Activated CD4-positive, alpha-beta T cell treated with anti-CD3 and anti-CD28 coated beads, Interleukin-2, amount 10 ng/mL, durations not matched to agents 7 days and 5 days (primary cell): ENCODE measurements around the gene EFCC1. TPM values are rescaled to one million over a fixed set of nuclear protein-coding genes. Genes with fewer than 3 reads are reported as not detected.
"Not testable (repeated sequence)": the region's sequence is repeated elsewhere in the genome, so short reads cannot be mapped to it uniquely, and the experiment has no call there.

Experiments
- CTCF ChIA-PET: fragments of 350-600 bp; sonication (Branson Sonifier 250); formaldehyde crosslinking; loops from one replicate; lab custom pipeline; 2021; ENCODE audit warnings: antibody characterized with exemption; lab: Charles Lee
- POLR2A ChIA-PET: fragments of 350-600 bp; sonication (Branson Sonifier 250); formaldehyde crosslinking; loops from one replicate; lab custom pipeline; 2021; ENCODE audit warnings: antibody characterized with exemption; lab: Charles Lee
- DNase-seq: peaks from one replicate; pipeline ENCODE4 v3.0.0-alpha.2; 2020
- H3K27ac Mint-ChIP-seq: one replicate; pipeline ENCODE4 v1.8.0; 2021; ENCODE audit warnings: mild to moderate bottlenecking, moderate library complexity, mixed read lengths
- H3K27me3 Mint-ChIP-seq: one replicate; pipeline ENCODE4 v1.8.0; 2021; ENCODE audit warnings: mixed read lengths
- H3K36me3 Mint-ChIP-seq: one replicate; pipeline ENCODE4 v1.8.0; 2021; ENCODE audit warnings: low read depth, mixed read lengths
- H3K4me1 Mint-ChIP-seq: one replicate; pipeline ENCODE4 v1.8.0; 2021; ENCODE audit warnings: mixed read lengths
- H3K4me3 Mint-ChIP-seq: one replicate; pipeline ENCODE4 v1.8.0; 2021; ENCODE audit warnings: mild to moderate bottlenecking, moderate library complexity, mixed read lengths
- H3K9me3 Mint-ChIP-seq: one replicate; pipeline ENCODE4 v1.8.0; 2021; ENCODE audit warnings: mixed read lengths
- total RNA-seq, 2 experiments: library from RNA; stranded (reverse); gene quantifications; one replicate each; pipeline ENCODE4 v1.2.3, GENCODE V29; 2021

Gene EFCC1
- total RNA-seq, 2 experiments from 2014 or later: 0.07 TPM; not detected in 1

DNA sequence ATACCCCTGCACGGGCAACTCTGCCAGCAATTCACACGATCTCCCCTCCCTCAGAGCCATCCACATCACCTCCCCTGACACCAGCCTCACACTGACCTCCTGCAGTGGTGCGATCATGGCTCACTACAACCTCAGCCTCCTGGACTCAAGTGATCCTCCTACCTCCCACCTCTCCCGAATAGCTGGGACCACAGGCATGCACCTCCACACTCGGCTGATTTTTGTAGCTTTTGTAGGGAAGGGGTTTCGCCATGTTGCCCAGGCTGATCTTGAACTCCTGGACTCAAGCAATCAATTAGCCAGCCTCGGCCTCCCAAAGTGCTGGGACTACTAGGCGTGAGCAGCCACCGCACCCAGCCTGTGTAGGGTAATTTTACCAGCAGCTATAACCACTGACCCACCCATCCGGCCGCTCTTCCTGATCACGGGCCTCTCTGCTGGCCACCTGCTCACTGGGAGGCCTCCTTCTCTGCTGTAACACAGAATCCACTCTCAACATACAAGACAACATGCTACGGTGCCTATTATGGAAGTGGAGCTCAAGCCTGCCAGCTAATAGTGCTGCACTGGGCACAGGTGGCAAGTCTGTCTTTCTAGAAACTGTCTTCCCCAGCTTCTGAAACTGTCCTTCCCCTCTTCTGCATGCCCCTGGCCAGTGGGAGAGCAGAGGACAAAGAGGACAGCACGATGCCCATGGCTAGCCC lies 64.1 kb downstream of the EFCC1 start:
- DNase-seq: no peak
- Mint-ChIP-seq H3K27ac (no peak overlapping the region), H3K9me3 (peaks cover 8% of the 10 kb centered on the region), H3K4me1 (peaks cover 16% of the 10 kb centered on the region), H3K4me3 (no peak overlapping the region), H3K36me3 (no peaks in the 10 kb centered on the region), H3K27me3 (peaks cover 2% of the 10 kb centered on the region)
- POLR2A ChIA-PET: interaction anchor here (0.6 kb wide), 1 partner anchor 95 kb away, joined by 4 read pairs; no protein-coding TSS in a partner anchor
- CTCF ChIA-PET: interaction anchor here (0.6 to 9.6 kb wide), 3 partner anchors 14 to 37 kb away, joined by 3 to 83 read pairs (median 7); no protein-coding TSS in a partner anchor

DNA sequence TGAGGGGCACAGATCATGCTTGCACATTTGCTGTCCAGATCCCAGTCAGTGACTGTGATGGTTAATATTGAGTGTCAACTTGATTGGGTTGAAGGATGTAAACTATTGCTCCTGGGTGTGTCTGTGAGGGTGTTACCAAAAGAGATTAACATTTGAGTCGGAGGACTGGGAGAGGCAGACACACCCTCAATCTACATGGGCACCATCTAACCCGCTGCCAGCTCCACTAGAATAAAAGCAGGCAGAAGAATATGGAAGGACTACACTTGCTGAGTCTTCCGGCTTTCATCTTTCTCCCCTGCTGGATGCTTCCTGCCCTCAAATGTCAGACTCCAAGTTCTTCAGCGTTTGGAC lies 64.6 kb downstream of the EFCC1 start:
- ChIA-PET POLR2A (no interaction called here), CTCF (interaction anchor here (1.3 to 9.6 kb wide), 2 partner anchors 14 to 36 kb away, joined by 3 to 83 read pairs; no protein-coding TSS in a partner anchor)
- Mint-ChIP-seq H3K27me3 (peaks cover 4% of the 10 kb centered on the region), H3K4me3 (no peak overlapping the region), H3K27ac (no peak overlapping the region), H3K4me1 (peaks cover 16% of the 10 kb centered on the region), H3K9me3 (peaks cover 8% of the 10 kb centered on the region), H3K36me3 (no peaks in the 10 kb centered on the region)
- no peak for DNase-seq

DNA sequence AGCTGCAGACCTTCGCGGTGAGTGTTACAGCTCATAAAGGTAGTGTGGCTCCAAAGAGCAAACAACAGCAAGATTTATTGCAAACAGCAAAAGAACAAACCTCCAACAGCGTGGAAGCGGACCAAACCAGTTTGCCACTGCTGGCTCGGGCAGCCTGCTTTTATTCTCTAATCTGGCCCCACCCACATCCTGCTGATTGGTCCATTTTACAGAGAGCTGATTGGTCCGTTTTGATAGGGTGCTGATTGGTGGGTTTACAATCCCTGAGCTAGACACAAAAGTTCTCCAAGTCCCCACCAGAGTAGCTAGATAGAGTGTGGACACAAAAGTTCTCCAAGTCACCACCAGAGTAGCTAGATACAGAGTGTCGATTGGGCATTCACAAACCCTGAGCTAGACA lies 66.6 kb downstream of the EFCC1 start:
- peak overlapping the region; percentile 63 for H3K4me3 Mint-ChIP-seq
- CTCF ChIA-PET: interaction anchor here (1.0 to 9.6 kb wide), 7 partner anchors 11 to 178 kb away, joined by 3 to 83 read pairs (median 5); no protein-coding TSS in a partner anchor

DNA sequence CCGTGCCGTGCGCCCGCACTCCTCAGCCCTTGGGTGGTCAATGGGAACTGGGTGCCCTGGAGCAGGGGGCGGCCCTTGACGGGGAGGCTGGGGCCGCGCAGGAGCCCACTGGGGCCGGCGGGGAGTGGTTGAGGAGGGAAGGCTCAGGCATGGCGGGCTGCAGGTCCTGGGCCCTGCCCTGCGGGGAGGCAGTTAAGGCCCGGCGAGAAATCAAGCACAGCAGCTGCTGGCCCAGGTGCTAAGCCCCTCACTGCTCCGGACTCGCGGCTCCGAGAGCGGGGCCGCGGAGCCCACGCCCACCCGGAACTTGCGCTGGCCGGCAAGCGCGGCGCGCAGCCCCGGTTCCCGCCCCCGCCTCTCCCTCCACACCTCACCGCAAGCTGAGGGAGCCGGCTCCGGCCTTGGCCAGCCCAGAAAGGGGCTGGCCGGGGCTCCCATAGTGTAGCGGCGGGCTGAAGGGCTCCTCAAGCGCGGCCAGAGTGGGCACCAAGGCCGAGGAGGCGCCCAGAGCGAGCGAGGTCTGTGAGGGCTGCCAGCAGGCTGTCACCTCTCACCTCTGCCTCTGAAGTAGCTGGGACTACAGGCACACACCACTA lies 67.3 kb downstream of the EFCC1 start:
- peaks cover 6% of the 10 kb centered on the region for H3K27me3 Mint-ChIP-seq
- H3K9me3 Mint-ChIP-seq: peaks cover 8% of the 10 kb centered on the region
- H3K4me3 Mint-ChIP-seq: peak overlapping the region; percentile 63
- H3K36me3 Mint-ChIP-seq: no peaks in the 10 kb centered on the region
- no peak for DNase-seq
- H3K4me1 Mint-ChIP-seq: peaks cover 16% of the 10 kb centered on the region
- ChIA-PET CTCF (interaction anchor here (0.5 to 9.6 kb wide), 17 partner anchors 11 to 451 kb away, joined by 3 to 83 read pairs (median 3); no protein-coding TSS in a partner anchor), POLR2A (interaction anchor here (0.9 kb wide), 2 partner anchors 52 to 53 kb away, joined by 3 read pairs; partner anchors contain the start of gene RAB43)
- H3K27ac Mint-ChIP-seq: no peak overlapping the region

More for the DNA sequence above, 66.6 kb downstream of the EFCC1 start:
- POLR2A ChIA-PET: interaction anchor here (0.9 kb wide), 1 partner anchor 53 kb away, joined by 3 read pairs; the partner anchor contains the start of gene RAB43
- H3K27ac Mint-ChIP-seq: peak overlapping the region; percentile 71
- DNase-seq: peak; percentile 25
- H3K9me3 Mint-ChIP-seq, H3K27me3 Mint-ChIP-seq, H3K36me3 Mint-ChIP-seq: not testable (repeated sequence)
- peaks cover 16% of the 10 kb centered on the region for H3K4me1 Mint-ChIP-seq

DNA sequence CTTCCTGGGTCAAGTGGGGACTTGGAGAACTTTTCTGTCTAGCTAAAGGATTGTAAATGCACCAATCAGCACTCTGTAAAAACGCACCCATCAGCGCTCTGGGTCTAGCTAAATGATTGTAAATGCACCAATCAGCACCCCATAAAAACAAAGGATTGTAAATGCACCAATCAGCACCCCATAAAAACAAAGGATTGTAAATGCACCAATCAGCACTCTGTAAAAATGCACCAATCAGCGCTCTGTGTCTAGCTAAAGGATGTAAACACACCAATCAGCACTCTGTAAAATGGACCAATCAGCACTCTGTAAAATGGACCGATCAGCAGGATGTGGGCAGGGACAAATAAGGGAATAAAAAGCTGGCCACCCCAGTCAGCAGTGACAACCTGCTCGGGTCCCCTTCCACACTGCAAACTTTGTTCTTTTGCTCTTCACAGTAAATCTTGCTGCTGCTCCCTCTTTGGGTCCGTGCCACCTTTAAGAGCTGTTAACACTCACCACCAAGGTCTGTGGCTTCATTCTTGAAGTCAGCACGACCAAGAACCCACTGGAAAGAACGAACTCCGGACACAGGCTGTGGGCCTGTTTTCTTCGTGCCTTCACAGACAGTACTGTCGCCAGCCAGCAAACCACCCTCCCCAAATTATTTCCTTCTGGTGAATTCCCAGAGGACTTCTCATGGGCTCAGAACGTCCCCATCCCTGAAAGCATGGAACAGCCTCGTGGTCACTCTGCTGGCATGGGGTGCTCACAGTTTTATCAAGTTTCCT lies 68.4 kb downstream of the EFCC1 start:
- ChIA-PET CTCF (interaction anchor here (1.0 to 9.6 kb wide), 15 partner anchors 13 to 452 kb away, joined by 3 to 83 read pairs (median 4); no protein-coding TSS in a partner anchor), POLR2A (interaction anchor here (0.6 to 0.9 kb wide), 2 partner anchors 51 to 54 kb away, joined by 3 read pairs; no protein-coding TSS in a partner anchor)
- H3K36me3 Mint-ChIP-seq, DNase-seq, H3K9me3 Mint-ChIP-seq, H3K27me3 Mint-ChIP-seq: not testable (repeated sequence)
- H3K4me3 Mint-ChIP-seq: peak overlapping the region; percentile 35
- H3K27ac Mint-ChIP-seq: peak overlapping the region; percentile 26
- H3K4me1 Mint-ChIP-seq: peaks cover 16% of the 10 kb centered on the region

DNA sequence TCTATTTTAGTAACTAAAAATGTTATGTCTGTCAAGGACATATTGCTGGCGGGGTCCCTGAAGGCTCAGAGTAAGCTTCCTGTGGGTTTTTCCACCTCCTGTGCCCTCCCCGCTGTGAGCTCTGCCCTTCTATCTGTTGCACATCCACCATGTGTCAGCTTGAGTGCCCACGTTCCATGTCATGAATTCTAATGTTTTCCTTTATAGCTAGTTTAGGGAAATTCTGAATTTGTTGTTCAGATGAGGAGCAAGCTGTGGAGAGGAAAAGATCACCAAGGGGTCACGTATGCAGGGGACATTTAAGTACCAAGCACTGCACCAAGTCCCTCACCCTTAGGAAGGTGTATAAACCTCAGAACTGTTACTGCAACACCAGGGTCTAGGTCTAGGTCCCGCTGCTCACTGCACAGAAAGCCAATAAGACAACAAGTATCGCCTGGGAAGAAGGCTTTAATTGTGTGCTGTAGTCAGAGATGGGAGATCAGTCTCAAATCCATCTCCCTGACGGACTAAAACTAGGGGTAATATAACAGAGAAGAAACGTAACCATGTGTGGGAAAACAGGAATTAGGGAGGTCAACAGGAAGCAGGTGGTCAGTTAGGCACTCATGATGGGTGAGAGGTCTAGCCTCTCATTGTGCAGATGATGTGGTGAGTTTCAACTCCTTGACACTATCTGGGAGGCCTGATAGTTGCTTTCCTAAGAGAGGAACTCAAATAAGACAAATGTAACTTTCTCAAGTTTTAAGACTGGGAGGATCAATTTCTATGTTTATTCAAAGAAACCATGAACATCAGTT lies 69.2 kb downstream of the EFCC1 start:
- DNase-seq: no peak
- ChIA-PET CTCF (interaction anchor here (3.2 to 9.6 kb wide), 2 partner anchors 17 to 19 kb away, joined by 18 to 83 read pairs; no protein-coding TSS in a partner anchor), POLR2A (no interaction called here)
- Mint-ChIP-seq H3K36me3 (no peaks in the 10 kb centered on the region), H3K4me1 (peaks cover 16% of the 10 kb centered on the region), H3K27ac (no peak overlapping the region), H3K9me3 (peaks cover 8% of the 10 kb centered on the region), H3K4me3 (no peak overlapping the region), H3K27me3 (peaks cover 6% of the 10 kb centered on the region)

DNA sequence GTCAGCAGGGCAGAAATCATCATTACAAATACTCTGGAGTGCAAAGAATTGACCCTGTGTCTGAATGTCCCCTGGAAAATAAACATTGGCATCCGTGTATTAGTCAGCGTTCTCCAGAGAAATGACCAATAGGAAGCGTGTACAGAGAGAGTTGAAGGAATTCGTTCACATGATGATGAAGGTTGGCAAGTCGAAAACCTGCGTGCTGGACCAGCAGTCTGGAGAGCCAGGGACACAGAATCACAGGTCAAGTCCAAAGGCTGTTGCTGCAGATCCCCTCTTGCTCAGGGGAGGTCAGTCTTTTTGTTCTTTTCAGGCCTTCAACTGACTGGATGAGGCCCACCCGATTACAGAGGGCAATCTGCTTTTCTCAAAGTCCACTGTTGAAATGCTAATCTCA lies 76.1 kb downstream of the EFCC1 start:
- H3K36me3 Mint-ChIP-seq: no peaks in the 10 kb centered on the region
- peaks cover 12% of the 10 kb centered on the region for H3K4me1 Mint-ChIP-seq
- H3K4me3 Mint-ChIP-seq: no peak overlapping the region
- no peak for DNase-seq
- POLR2A ChIA-PET: no interaction called here
- no peak overlapping the region for H3K27ac Mint-ChIP-seq
- CTCF ChIA-PET: interaction anchor here (1.0 kb wide), 1 partner anchor 24 kb away, joined by 3 read pairs; no protein-coding TSS in a partner anchor
- H3K9me3 Mint-ChIP-seq: no peaks in the 10 kb centered on the region
- peaks cover under 1% of the 10 kb centered on the region for H3K27me3 Mint-ChIP-seq

DNA sequence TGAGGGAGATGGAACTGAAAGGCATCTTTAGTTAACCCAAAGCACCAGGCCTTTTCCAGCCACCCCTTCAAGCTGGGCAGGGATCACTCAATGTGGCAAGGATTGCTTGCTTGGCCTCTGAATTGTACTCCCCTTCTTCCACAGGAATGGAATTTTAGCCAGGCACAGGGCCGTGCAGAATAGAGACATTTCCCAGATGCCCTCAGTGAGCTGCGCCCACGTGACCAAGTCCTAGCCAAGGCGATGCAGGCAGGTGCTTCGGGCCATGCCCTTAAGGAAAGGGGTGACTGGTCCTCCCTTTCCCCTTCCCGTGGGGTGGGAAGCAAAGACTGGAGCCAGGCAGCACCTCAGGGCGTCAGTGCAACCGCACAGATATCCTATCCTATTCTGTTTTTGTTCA lies 77.4 kb downstream of the EFCC1 start:
- Mint-ChIP-seq H3K27ac (no peak overlapping the region), H3K9me3 (no peaks in the 10 kb centered on the region), H3K4me1 (peaks cover 14% of the 10 kb centered on the region), H3K4me3 (no peak overlapping the region), H3K36me3 (no peaks in the 10 kb centered on the region), H3K27me3 (no peaks in the 10 kb centered on the region)
- CTCF ChIA-PET: interaction anchor here (1.0 kb wide), 1 partner anchor 233 kb away, joined by 6 read pairs; no protein-coding TSS in a partner anchor
- no peak for DNase-seq
- POLR2A ChIA-PET: no interaction called here

DNA sequence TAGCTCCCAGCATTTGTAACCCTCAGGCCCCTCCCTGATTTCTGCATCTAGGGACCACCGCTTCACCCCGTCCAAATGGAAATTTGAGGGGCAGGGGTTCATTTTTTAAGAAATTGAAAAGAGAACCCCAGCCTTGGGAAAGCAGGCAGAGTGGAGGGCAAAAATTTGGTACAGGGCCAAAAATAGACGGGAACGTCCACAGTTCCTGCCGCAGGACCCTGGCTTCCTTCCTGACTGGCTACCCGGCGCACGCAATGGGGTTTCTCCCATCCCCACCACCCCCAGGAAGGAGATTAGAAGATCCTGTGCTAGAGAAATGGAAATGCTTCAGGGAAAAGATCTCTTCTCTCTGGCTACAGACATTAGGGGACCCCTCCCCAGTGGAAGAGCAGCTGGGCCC lies 80.4 kb downstream of the EFCC1 start:
- no peak for DNase-seq
- ChIA-PET POLR2A (no interaction called here), CTCF (interaction anchor here (1.4 kb wide), 1 partner anchor 10 kb away, joined by 4 read pairs; no protein-coding TSS in a partner anchor)
- no peak overlapping the region for H3K4me3 Mint-ChIP-seq
- no peaks in the 10 kb centered on the region for H3K36me3 Mint-ChIP-seq
- H3K27ac Mint-ChIP-seq: no peak overlapping the region
- H3K4me1 Mint-ChIP-seq: peaks cover 14% of the 10 kb centered on the region
- no peaks in the 10 kb centered on the region for H3K9me3 Mint-ChIP-seq
- no peaks in the 10 kb centered on the region for H3K27me3 Mint-ChIP-seq

DNA sequence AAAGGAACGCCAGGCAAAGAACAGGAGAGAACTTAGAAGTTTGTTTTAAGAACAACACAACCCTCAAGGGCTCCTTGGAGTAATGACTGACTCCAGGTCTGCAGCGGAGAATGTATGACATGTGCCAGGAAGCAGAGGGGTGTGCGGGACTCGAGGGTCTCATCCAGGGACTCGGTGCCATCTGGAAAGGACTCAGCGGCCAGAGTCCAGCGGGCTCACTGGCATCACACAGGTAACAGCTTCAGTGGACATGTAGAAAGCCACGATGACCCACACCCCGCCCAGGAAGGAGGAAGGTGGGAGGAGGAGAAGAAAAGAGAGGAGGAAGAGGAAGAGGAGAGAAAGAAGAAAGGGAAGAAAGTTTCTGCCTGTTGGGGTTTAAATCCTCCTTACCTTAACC lies 80.9 kb downstream of the EFCC1 start:
- no peak for DNase-seq
- CTCF ChIA-PET: no interaction called here
- Mint-ChIP-seq H3K4me1 (peaks cover 14% of the 10 kb centered on the region), H3K4me3 (no peak overlapping the region), H3K9me3 (no peaks in the 10 kb centered on the region), H3K36me3 (no peaks in the 10 kb centered on the region), H3K27me3 (no peaks in the 10 kb centered on the region), H3K27ac (no peak overlapping the region)
- POLR2A ChIA-PET: no interaction called here

DNA sequence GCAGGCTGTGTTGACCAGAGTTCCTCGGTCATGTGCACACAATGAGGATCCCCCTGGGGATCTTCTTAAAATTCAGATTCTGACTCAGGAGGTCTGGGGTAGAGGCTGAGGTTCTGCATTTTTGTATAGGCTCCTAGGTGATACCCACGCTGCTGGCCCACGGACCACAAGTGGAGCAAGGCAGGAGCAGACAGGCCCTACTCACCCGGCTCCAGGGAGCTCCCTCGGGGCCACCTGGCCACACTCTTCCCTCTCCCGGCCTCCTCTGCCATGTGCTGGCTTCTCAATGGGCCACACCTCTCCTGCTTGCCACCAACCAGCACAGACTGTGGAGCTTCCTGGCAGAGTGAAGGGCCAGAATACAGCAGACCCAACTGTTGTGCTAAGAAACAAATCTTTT lies 83.4 kb downstream of the EFCC1 start:
- no peaks in the 10 kb centered on the region for H3K36me3 Mint-ChIP-seq
- H3K27ac Mint-ChIP-seq: no peak overlapping the region
- H3K9me3 Mint-ChIP-seq: no peaks in the 10 kb centered on the region
- H3K27me3 Mint-ChIP-seq: no peaks in the 10 kb centered on the region
- ChIA-PET CTCF (interaction anchor here (0.9 to 2.6 kb wide), 4 partner anchors 9 to 161 kb away, joined by 3 to 7 read pairs (median 4); no protein-coding TSS in a partner anchor), POLR2A (no interaction called here)
- H3K4me3 Mint-ChIP-seq: no peak overlapping the region
- peaks cover 14% of the 10 kb centered on the region for H3K4me1 Mint-ChIP-seq
- DNase-seq: no peak
